T-helper 2 cell treated with Interferon-gamma antibody and Interleukin-4, amounts not matched to agents 5 μg/mL and 100 μg/mL, for 36 hours (primary cell): ENCODE results near the gene HOXC5.

Experiments
- DNase-seq: peaks from one replicate; pipeline ENCODE4 v3.0.0; 2021; ENCODE audit warnings: low spot score
- H3K27ac Mint-ChIP-seq: one replicate; pipeline ENCODE4 v1.8.0; 2021; ENCODE audit warnings: mild to moderate bottlenecking, mixed read lengths
- H3K27me3 Mint-ChIP-seq: one replicate; pipeline ENCODE4 v1.8.0; 2021; ENCODE audit warnings: low read depth, mixed read lengths
- H3K36me3 Mint-ChIP-seq: one replicate; pipeline ENCODE4 v1.8.0; 2021; ENCODE audit warnings: low read depth, mixed read lengths
- H3K4me1 Mint-ChIP-seq: one replicate; pipeline ENCODE4 v1.8.0; 2021; ENCODE audit warnings: low read depth, mixed read lengths
- H3K4me3 Mint-ChIP-seq: one replicate; pipeline ENCODE4 v1.8.0; 2022; ENCODE audit warnings: mild to moderate bottlenecking, moderate library complexity, mixed read lengths
- H3K9me3 Mint-ChIP-seq: one replicate; pipeline ENCODE4 v1.8.0; 2021; ENCODE audit warnings: mixed read lengths

The HOXC5 gene

GRCh38 chr12:54000116-54001114, 32.4 kb upstream of the HOXC5 start, which contains the start of gene HOXC9:
Gene HOXC9 (plus strand): TSS chr12:54000161. CDS start chr12:54000189, 28 bp downstream.
- Mint-ChIP-seq H3K9me3 (no peaks in the 10 kb centered on the region), H3K4me3 (peak within 1 kb of the TSS; percentile 9), H3K36me3 (no peaks in the 10 kb centered on the region), H3K27ac (peak within 1 kb of the TSS; percentile 55), H3K27me3 (peaks cover 95% of the 10 kb centered on the region), H3K4me1 (peaks cover 13% of the 10 kb centered on the region)
- DNase-seq, result no peak

- peaks cover 96% of the 10 kb centered on the region for H3K27me3 Mint-ChIP-seq
- no peak overlapping the region for H3K4me3 Mint-ChIP-seq
- H3K4me1 Mint-ChIP-seq, result peaks cover 17% of the 10 kb centered on the region
- no peak overlapping the region for H3K27ac Mint-ChIP-seq
- DNase-seq, result no peak
- no peaks in the 10 kb centered on the region for H3K9me3 Mint-ChIP-seq
- no peaks in the 10 kb centered on the region for H3K36me3 Mint-ChIP-seq
Measured at GRCh38 chr12:54001283-54002187, 31.3 kb upstream of the HOXC5 start.

- no peak for DNase-seq
- Mint-ChIP-seq H3K27ac (no peak overlapping the region), H3K9me3 (no peaks in the 10 kb centered on the region), H3K27me3 (peaks cover 98% of the 10 kb centered on the region), H3K4me3 (no peak overlapping the region), H3K4me1 (peaks cover 17% of the 10 kb centered on the region), H3K36me3 (no peaks in the 10 kb centered on the region)
Measured at GRCh38 chr12:54002278-54002914, 30.5 kb upstream of the HOXC5 start.

- Mint-ChIP-seq H3K9me3 (no peaks in the 10 kb centered on the region), H3K36me3 (no peaks in the 10 kb centered on the region), H3K27ac (no peak overlapping the region), H3K27me3 (peaks cover 98% of the 10 kb centered on the region), H3K4me3 (no peak overlapping the region), H3K4me1 (peaks cover 14% of the 10 kb centered on the region)
- no peak for DNase-seq
Measured at GRCh38 chr12:54002915-54003389, 29.9 kb upstream of the HOXC5 start.

- peaks cover 14% of the 10 kb centered on the region for H3K4me1 Mint-ChIP-seq
- no peak overlapping the region for H3K27ac Mint-ChIP-seq
- H3K36me3 Mint-ChIP-seq, result no peaks in the 10 kb centered on the region
- H3K9me3 Mint-ChIP-seq, result no peaks in the 10 kb centered on the region
- DNase-seq, result no peak
- H3K4me3 Mint-ChIP-seq, result no peak overlapping the region
- peaks cover 98% of the 10 kb centered on the region for H3K27me3 Mint-ChIP-seq
Measured at GRCh38 chr12:54003625-54004024, 29.2 kb upstream of the HOXC5 start.

- Mint-ChIP-seq H3K27ac (no peak overlapping the region), H3K36me3 (no peaks in the 10 kb centered on the region), H3K4me3 (no peak overlapping the region), H3K27me3 (peaks cover 96% of the 10 kb centered on the region), H3K9me3 (no peaks in the 10 kb centered on the region), H3K4me1 (peaks cover 14% of the 10 kb centered on the region)
- DNase-seq, result no peak
Measured at GRCh38 chr12:54004063-54004840, 28.6 kb upstream of the HOXC5 start.

- H3K9me3 Mint-ChIP-seq, result no peaks in the 10 kb centered on the region
- peak overlapping the region; percentile 38 for H3K4me3 Mint-ChIP-seq
- H3K36me3 Mint-ChIP-seq, result no peaks in the 10 kb centered on the region
- peaks cover 12% of the 10 kb centered on the region for H3K4me1 Mint-ChIP-seq
- no peak overlapping the region for H3K27ac Mint-ChIP-seq
- H3K27me3 Mint-ChIP-seq, result peaks cover 96% of the 10 kb centered on the region
- DNase-seq, result no peak
Measured at GRCh38 chr12:54004841-54005530, 27.9 kb upstream of the HOXC5 start.

- no peak for DNase-seq
- H3K36me3 Mint-ChIP-seq, result no peaks in the 10 kb centered on the region
- peak overlapping the region; percentile 38 for H3K4me3 Mint-ChIP-seq
- peaks cover 12% of the 10 kb centered on the region for H3K4me1 Mint-ChIP-seq
- H3K9me3 Mint-ChIP-seq, result no peaks in the 10 kb centered on the region
- no peak overlapping the region for H3K27ac Mint-ChIP-seq
- peaks cover 97% of the 10 kb centered on the region for H3K27me3 Mint-ChIP-seq
Measured at GRCh38 chr12:54005531-54005852, 27.4 kb upstream of the HOXC5 start.

GRCh38 chr12:54005853-54006558, 26.8 kb upstream of the HOXC5 start:
- DNase-seq, result peak; percentile 80
- H3K4me3 Mint-ChIP-seq, result peak overlapping the region; percentile 85
- no peak overlapping the region for H3K27ac Mint-ChIP-seq
- H3K4me1 Mint-ChIP-seq, result peaks cover 13% of the 10 kb centered on the region
- H3K36me3 Mint-ChIP-seq, result no peaks in the 10 kb centered on the region
- H3K27me3 Mint-ChIP-seq, result peaks cover 96% of the 10 kb centered on the region
- H3K9me3 Mint-ChIP-seq, result no peaks in the 10 kb centered on the region

GRCh38 chr12:54006559-54007220, 26.2 kb upstream of the HOXC5 start:
- Mint-ChIP-seq H3K27me3 (peaks cover 96% of the 10 kb centered on the region), H3K4me1 (peaks cover 14% of the 10 kb centered on the region), H3K27ac (no peak overlapping the region), H3K36me3 (no peaks in the 10 kb centered on the region), H3K4me3 (peak overlapping the region; percentile 85), H3K9me3 (no peaks in the 10 kb centered on the region)
- DNase-seq, result no peak

GRCh38 chr12:54007538-54008259, 25.2 kb upstream of the HOXC5 start:
- Mint-ChIP-seq H3K36me3 (no peaks in the 10 kb centered on the region), H3K4me1 (peaks cover 13% of the 10 kb centered on the region), H3K27me3 (peaks cover 96% of the 10 kb centered on the region), H3K4me3 (peak overlapping the region; percentile 33), H3K27ac (no peak overlapping the region), H3K9me3 (no peaks in the 10 kb centered on the region)
- no peak for DNase-seq
